ENCODE measurements around the gene FAF2. TPM values are rescaled to one million over a fixed set of nuclear protein-coding genes. Genes with fewer than 3 reads are reported as not detected.
"Not testable (repeated sequence)": the region's sequence is repeated elsewhere in the genome, so short reads cannot be mapped to it uniquely, and the experiment has no call there.

FAF2 gene
- total RNA-seq, 2 donors from 2014 or later, result 15.3 to 23.3 TPM

DNA sequence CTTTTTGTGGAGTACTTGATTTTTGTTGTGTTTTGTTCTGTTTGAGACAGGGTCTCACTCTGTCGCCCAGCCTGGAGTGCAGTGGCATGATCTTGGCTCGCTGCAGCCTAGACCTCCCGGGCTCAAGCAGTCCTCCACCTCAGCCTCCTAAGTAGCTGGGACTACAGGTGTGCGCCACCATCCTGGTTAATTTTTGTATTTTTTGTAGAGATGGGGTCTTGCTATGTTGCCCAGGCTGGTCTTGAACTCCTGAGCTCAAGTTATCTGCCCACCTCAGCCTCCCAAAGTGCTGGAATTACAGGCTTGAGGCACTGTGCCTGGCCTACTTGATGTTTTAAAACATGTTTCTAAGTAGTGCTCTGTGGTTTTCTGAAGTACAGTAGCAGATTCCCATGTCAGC lies 39.0 kb downstream of the FAF2 start:
- ATAC-seq; intact Hi-C loops (cut with DNase I); DNase-seq: not testable (repeated sequence)

DNA sequence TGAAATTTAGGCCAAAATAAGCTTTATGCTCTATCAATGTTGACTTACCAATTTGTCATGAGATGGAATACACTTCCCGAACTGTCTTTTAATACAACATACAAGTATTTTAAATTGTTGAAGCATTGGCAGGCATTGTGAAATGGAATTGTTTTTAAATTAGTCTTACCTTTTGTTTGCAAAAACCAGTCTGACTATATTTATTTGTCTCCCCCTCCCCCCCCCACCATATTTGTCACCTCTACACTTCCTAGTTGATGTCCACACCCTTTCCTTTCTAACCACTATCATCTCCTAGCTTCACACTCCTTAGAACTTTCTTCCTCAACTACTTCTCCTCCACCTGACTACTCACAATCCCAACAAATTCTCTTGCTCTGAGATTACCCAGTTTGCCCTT lies 40.9 kb downstream of the FAF2 start:
- DNase-seq, result no peak
- no peak for ATAC-seq
- intact Hi-C loops (cut with DNase I), result no loop called here

DNA sequence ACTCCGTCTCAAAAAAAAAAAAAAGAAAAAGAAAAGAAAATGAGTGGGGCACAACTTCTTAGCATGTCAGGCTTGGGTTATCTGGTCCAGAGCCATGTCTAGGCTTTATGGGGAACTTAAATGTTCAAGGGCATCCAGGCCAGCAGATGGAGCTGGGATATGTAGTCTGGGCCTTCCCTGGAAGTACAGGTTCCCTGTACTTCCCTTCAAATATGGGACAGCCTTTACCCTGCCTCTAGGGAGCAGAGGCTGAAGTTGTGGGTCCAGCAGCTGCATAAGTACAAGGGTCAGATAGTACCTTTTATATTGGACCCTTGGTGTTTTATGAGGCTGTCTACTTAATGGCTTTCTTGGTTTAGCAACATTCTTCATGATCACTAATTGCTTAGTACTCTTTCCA lies 42.1 kb downstream of the FAF2 start:
- intact Hi-C loops (cut with DNase I), result no loop called here
- no peak for DNase-seq
- no peak for ATAC-seq

DNA sequence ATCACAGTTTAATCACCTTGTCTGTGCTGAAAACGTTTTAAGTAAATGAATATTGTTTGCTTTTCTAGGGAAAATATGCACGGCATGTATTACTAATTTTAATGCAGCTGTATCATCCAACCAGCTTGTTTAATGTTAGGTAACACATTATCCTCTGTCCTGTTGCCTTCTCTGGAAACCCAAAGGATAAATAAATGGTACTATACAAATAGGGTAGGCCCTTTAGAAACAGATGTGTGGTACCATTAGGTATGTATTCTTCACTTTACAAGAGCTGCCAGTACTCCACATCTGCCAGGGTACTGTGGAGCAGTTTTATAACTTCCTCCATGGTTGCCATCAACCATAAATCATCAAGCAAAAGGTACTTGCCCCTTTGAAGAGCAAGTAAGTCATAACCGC lies 42.9 kb downstream of the FAF2 start:
- intact Hi-C loops (cut with DNase I), result no loop called here
- ATAC-seq (no peak), DNase-seq (no peak)

DNA sequence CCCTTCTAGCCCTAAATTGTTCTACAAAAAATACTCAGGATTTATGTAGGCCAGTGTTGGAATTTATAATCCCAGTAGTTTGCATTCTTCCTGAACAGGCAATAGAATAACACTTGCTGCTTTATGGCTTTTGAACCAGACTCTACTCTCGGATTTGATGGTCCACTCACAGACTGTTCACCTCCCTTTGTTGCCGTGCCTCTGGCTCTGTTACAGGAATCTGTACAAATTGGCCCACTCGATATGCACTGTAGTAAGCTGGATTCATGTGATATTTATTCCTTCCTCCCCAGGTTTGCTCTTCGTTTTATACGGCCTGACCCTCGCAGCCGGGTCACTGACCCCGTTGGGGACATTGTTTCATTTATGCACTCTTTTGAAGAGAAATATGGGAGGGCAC lies 43.7 kb downstream of the FAF2 start:
- intact Hi-C loops (cut with DNase I), result no loop called here
- no peak for DNase-seq
- no peak for ATAC-seq

DNA sequence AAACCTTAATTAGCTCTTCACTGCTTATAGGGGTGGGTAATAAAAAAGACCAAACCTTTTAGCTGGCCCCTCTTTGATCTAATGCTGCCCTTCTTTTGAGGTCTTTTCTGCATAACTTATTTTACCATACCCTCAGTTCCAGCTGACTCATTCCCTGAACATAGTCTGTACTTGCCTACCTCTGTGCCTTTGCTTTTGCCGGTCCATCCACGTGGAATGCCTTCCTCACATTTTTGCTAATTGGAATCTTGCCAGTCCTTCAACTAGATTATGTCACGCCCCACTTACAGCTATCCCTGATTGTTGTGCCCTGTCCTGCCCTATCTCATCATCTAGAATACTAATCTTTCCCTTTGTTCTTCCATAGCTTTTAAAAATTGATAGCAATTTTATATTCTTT lies 44.2 kb downstream of the FAF2 start:
- intact Hi-C loops (cut with DNase I), result no loop called here
- DNase-seq (no peak), ATAC-seq (no peak)

DNA sequence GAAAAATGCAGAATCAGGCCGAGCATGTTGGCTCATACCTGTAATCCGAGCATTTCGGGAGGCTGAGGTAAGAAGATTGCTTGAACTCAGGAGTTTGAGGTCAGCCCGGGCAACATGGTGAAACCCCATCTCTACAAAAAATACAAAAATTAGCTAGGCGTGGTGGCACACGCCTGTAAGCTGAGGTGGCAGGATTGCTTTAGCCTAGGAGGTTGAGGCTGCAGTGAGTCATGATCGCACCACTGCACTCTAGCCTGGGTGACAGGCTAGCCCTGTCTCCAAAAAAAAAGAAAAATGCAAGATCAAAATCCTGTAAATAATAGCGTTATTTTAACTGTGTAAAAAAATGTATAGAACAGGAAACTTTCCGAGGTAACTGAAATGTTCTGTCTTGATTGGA lies 49.7 kb downstream of the FAF2 start:
- no peak for DNase-seq
- ATAC-seq, result no peak
- intact Hi-C loops (cut with DNase I), result no loop called here

DNA sequence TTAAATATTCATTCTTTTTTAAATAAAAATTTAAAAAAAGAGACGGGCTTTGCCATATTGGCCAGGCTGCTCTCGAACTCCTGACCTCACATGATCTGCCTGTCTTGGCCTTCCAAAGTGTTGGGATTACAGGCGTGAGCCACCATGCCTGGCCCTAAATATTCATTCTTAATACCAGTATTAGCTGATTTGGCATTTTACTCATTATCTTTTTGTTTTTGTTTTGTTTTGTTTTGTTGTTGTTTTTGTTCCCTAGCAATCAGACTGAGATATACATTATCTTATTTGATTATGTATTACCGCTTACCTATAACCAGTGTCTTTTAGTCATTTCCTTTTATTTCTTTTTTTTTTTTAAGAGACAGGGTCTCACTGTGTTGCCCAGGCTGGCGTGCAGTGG lies 51.1 kb downstream of the FAF2 start:
- DNase-seq (no peak), ATAC-seq (no peak)
- intact Hi-C loops (cut with DNase I), result no loop called here

DNA sequence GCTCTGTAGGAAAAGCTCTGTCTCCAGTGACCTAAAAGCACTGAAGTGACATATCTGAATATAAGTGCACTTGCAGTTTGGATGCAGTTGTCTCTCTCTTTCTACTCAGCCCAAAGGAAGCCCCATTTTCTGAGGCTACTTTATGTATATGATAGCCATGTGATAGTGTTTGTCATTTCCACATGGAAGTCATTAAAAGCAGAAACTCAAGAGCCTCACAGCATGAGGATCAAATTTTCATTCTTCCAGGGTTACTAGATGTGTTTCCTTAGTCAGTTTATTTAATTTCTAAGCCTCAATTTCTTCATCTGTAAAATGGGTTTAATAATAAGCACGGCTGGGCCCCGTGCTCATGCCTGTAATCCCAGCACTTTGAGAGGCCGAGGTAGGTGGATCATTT lies 52.3 kb downstream of the FAF2 start:
- intact Hi-C loops (cut with DNase I), result no loop called here
- DNase-seq (no peak), ATAC-seq (no peak)

DNA sequence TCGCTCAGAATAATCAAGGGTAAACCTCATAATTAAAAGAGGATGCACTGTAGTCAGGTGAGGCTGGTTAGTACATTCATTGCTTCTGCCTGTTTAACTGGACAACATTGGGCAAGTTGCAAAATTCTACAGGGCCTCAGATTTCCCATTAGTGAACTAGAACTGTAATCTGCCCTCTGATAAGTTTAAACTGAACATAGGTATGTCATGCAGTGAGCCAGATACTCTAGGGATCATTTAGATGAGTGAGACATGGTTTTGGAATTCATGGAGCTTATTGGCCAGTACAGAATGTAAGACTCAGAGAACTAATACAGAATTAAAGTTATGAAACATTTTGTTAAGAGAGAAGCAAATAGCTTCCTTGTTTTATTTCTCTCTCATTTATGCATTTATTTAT lies 53.1 kb downstream of the FAF2 start:
- DNase-seq (no peak), ATAC-seq (peak in 1 of 2 donors; percentile 54)
- intact Hi-C loops (cut with DNase I), result no loop called here

DNA sequence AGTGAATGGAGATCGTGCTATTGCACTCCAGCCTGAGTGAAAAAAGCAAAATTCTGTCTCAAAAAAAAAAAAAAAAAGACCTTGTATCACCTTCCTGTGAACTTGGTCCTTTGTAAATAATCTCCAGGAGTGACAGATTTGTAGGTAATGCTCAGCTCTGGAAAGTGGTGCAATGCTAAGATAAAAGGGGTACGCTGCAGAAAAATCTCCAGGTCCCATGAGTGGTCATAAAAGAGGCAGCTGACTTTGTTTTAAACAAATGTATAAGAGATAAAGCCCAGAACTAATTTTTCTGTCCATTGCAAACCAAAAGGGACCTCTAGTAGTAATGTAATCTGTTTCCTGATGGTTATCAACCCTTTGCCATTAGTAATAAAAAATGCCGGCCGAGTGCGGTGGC lies 55.3 kb downstream of the FAF2 start:
- intact Hi-C loops (cut with DNase I), result no loop called here
- ATAC-seq (no peak), DNase-seq (no peak)

DNA sequence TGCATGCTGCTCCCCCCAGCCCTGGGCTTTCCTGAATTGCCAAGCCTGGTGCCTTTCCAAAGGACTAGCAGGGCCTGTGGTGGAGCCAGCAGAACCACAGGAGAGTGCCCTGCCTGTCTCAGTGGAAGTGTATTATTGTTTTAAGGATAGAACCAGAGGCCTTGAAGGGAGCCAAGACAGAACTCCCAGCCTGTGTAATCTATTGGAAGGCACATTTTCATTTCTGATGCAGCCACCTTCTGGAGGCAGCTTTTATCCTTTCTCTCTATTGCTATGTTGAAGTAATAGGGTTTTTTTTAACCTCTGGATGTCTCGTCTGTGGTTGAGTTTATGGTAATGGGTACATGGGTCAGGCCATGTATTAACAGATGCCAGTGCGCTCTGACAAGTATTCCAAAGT lies 59.7 kb downstream of the FAF2 start:
- DNase-seq (no peak), ATAC-seq (no peak)
- intact Hi-C loops (cut with DNase I), result no loop called here

DNA sequence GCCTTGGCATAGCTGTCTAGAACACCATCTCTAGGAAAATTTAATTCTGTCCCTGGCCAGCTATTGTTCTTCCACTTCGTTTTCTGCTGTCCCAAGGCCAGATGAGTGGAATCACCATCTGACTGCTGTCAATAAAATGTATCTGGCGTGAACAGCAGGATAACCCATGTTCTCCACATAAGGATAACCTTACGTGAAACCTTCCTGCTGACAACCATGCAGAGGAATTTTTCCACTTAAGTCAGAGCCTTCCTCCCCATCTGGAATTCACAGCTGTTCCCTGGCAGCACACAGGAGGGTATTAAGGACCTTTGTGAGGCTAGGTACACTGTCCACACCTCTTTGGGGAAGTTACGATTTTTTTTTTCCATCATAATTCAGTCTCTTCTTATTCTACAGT lies 60.4 kb downstream of the FAF2 start:
- intact Hi-C loops (cut with DNase I), result no loop called here
- no peak for ATAC-seq
- DNase-seq, result no peak

DNA sequence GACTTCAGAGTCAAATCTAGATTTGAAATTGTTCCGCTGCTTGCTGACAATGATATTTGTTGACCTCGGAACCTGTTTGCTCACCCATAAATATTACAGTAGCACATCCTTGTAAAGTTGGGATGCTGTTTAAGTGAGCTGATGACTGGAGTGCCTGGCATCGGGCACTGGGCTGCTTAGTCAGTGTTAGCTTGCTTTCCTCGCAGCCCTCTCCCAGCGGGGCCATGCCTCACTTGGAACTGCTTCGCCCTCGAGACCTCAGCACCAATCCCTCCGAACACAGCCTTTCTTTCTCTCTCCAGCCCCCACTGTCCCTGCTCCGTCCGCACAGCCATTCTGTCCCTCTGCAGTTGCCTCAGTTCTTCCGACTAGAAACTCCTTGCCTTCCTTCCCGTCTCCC lies 65.6 kb downstream of the FAF2 start:
- DNase-seq (no peak), ATAC-seq (no peak)
- intact Hi-C loops (cut with DNase I), result no loop called here

DNA sequence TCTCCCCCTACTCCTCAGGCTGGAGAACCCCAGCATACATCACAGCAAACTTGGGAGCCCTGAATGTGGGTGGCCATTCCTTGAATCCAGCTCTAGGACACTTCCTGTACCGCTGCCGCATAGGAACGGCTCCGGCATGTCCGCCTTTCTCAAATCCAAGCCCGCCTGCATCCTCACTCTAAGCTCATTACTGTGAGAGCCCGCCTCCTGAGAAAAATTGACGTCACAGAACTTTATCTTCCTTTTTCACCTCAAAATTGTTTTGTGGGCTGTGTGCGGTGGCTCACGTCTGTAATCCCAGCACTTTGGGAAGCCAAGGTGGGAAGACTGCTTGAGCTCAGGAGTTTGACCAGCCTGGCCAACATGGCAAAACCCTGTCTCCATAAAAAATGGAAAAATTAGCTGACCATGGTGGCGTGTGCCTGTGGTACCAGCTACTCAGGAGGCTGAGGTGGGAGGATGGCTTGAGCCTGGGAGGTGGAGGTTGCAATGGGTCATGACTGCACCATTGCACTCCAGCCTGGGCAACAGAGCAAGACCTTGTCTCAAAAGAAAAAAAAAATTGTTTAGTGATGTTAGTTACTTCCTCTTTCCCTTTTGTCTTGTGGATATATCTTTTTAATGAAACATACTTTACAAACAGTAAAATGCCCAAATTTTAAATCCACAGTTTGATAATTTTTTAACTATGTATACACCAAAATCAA lies 66.2 kb downstream of the FAF2 start:
- intact Hi-C loops (cut with DNase I), result no loop called here
- DNase-seq, result no peak
- no peak for ATAC-seq

DNA sequence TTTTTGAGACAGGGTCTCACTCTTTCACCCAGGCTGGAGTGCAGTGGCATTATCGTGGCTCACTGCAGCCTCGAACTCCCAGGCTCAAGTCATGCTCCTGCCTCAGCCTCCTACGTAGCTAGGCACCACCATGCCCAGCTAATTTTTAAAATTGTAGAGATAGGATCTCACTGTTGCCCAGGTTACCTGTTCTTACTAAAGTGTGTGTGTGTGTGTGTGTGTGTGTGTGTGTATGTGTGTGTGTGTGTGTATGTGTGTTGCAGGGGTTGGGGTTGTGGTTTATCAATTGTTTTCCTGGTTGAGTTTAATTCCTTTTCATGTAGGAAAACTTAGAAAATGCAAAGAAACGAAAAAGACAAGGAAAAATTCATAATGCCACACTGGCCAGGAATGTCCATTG lies 67.2 kb downstream of the FAF2 start:
- ATAC-seq, result no peak
- DNase-seq, result no peak
- intact Hi-C loops (cut with DNase I), result no loop called here

DNA sequence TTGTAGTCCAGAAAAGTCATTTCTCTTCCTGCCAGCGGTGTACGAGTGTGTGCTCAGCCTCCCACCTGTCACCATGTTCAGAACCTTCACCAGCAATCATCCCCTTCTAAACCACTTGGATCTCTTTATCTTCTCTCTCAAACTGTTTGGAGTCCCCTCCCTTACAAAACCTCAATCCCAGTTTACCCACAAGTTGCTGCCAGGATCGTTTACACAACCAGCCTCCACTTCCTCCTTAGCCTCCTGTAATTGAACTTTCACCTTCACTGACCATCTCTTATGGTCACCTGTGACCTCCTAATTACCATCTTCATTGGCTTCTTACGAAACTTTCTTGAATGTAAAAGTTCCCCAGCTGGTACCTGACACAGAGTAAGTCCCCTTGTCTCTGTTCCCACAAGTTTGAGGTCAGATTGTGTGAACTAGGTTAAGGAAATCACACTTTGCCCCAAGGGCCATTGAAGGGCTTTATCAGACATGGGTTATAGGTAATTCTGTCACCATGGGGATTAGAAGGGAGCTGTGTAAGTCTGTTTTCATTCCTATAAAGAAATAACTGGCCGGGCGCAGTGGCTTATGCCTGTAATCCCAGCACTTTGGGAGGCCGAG lies 69.0 kb downstream of the FAF2 start:
- DNase-seq (no peak), ATAC-seq (no peak)
- intact Hi-C loops (cut with DNase I), result no loop called here

DNA sequence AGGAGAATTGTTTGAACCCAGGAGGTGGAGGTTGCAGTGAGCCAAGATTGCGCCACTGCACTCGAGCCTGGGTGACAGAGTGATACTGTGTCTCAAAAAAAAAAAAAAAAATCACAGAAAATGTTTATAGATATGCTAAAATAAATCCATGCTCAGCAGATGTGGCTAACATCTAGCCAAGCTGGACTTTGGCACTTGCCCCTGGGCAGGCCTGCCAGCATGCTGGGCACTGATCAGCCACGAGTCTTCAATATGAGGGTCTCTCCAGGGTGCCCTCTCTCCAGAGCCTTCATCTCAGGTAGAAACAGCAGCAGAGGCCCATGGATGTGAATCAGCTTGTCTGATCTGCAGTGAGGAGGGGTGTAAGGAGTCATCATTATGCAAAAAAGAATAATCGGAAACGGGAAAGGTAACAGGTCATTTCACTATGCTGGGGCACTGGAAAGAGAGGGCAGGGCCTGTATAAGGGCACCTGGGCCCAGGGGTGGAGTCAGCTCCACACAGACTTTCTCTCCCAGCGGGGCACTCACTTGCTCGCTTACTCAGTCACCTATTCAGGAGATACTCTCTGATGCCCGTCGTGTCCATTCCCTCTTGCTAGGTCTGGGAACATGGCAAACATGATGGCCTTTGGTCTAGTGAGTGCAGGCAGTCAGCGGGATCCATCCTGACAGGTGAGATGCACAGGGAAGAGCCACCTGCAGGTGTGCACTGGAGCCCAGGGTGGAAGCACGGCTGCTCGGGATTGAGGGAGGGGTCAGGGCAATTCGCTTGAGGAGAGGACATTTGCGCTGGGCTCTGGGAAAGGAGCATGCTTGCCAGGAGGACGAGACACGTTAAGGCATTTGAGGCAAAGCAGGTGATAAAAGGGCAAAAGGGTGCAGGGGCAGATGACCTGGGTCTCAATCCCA lies 71.9 kb downstream of the FAF2 start:
- ATAC-seq, result no peak
- DNase-seq, result no peak
- intact Hi-C loops (cut with DNase I), result loop anchor here in 1 of 2 donors (10.0 kb wide), 1 partner anchor 105 kb away; the partner anchor contains the start of gene CLTB

DNA sequence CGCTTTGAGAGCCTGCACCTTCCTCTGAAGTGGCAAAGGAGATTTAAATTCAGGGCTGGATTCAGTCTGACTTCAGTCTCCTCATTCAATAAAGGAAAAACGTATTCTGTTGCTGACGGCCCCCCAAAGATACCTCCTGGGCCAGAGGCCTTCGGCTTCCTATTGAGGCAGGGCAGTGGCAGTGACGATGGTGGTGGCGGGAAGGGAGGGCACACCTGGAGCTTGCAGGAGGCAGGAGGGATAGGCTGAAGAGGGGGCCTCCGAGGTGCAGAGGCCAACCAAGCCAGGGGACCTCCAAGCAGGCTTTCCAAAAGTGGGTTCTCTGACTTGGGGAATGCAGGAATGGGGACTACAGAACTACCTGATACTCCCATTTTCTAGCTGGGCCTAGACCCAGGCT lies 73.1 kb downstream of the FAF2 start:
- intact Hi-C loops (cut with DNase I), result loop anchor here in 1 of 2 donors (10.0 kb wide), 1 partner anchor 106 kb away; the partner anchor contains the start of gene CLTB
- ATAC-seq, result no peak
- no peak for DNase-seq

DNA sequence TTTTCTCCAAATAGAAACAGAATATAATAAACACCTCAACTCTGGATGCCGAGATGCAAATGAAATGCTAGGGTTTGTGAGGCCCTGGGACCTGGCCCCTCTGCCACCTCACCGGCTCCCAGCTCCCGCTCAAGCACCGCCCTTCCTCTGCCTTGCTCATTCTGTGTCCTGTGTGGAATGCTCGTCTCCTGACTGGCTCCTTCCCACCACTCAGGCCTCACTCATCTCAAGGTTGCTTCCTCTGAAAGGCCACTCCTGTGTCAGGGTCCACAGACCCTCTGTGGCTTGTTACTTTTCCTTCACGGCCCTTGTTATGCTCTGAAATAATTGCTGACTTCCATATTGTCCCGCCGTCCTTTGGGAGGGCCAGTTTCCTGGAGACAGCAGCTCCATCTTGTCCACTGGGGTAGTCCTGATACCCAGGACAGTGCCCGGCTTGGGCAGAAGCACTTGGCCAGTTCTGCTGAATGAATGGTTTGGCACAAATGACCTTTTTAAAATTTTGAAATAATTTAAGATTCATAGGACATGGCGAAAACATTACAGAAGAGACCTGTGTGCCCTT lies 73.6 kb downstream of the FAF2 start:
- ATAC-seq (no peak), DNase-seq (no peak)
- intact Hi-C loops (cut with DNase I), result loop anchor here in 1 of 2 donors (10.0 kb wide), 1 partner anchor 107 kb away; the partner anchor contains the start of gene CLTB

Data from left cardiac atrium (tissue), 4 donors.